ENCODE measurements around the gene KATNBL1.

The KATNBL1 gene

DNA sequence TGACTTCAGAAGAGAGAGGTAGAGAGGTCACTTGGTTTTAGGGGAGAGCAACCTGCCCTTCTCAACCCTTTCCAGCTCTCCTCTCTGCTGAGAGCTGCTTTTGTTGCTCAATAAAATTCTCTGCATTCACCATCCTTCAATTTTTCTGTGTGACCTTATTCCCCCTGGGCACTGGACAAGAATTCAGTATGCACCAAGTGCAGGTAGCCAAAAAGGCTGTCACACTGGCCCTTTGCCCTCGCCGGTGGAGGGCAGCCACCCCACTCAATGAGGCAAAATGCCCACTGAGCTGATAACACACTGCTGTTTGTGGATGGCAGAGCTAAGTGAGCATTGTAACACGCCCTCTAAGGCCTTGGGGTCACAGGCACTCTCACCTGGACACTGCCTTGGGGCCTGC is 95.2 kb downstream of the KATNBL1 start:
- DNase-seq (ENCODE audit: low spot score) = no peak

DNA sequence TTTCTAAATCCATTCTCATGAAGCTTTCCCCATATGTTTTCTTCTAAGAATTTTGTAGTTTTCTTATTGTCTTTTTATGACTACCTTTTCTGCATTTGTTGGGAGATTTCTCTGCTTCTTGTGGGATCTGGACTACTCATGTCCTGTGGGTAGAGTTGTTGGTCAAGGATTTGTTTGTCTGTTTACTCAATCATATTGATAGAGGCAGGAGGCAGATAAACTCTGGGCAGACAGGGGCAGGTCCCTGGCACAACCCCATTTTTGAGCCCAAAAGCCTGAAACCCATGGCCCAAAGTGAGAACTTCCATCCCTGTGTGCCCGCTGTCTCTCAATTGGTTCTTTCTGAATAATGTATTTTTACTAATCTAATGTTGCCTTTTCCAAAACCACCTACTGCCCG is 95.7 kb downstream of the KATNBL1 start:
- DNase-seq (ENCODE audit: low spot score) = no peak

DNA sequence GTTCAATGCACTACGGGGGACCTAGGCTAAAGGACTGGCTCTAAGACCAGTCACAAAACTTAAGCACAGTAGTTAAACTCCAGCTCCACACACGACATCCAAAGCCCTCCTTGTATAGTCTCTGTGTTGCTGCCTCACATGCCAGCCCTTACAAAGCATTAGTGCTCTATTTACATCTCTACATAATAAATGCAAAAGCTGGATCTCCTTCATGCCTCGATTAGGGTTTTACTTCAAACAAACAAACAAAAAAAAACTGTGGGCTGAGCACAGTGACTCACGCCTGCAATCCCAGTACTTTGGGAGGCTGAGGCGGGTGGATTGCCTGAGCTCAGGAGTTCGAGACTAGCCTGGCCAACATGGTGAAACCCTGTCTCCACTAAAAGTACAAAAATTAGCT is 98.4 kb downstream of the KATNBL1 start:
- no peak for DNase-seq (ENCODE audit: low spot score)

DNA sequence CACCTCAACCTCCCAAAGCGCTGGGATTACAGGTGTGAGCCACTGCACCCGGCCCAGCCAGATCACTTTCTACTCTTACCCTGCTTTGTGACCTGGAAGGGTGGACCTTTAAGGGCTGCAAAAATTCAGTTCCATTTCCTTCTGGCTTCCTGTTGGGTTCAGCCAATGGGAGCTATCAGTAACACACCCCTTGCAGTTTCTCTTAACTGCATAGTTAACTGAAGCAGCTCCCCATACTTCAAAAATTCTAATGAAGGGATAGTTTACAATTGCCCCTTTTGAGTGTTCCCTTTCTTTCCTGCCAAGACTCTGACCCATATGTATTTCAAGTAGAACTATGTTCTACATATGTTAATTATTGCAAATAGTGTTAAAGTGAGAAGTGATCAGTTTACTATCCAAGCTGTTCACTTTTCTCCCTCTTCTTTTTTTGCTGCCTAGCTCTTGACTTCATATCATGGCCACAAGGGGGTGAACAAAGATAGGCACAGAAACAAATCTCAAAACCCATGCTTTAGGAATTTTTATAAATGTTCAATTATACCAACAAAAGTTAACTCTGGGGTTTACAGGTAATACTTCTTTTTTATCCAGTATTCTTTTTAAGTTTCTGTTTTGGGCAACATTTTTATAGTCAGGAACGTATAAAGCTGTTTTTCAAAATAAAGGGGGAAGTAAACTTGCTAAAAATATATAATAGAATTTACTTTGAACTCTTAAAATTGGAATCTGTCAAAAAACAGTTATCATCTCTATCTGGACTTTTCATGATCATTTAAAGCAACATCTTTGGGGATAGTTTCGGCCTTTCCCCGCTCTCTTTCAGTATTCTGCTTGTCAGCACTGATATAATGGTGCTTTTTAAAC is 99.9 kb downstream of the KATNBL1 start:
- no peak for DNase-seq (ENCODE audit: low spot score)

DNA sequence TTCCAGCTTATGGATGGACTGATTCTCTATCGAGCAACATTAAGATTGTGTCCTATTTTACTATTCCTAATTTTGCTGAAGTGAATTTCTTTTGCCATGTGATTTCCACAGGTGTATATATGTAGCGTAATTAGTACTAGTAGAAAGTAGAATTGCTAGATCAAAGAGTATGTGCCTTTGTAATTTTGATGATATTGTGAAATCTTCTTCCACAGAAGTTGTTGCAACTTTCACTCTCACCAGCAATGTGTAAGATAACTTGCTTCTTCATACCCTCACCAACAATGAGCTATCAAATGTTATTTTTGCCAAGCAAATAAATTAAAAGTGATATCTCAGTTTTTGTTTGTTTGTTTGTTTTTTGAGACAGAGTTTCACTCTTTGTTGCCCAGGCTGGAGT is 102.6 kb downstream of the KATNBL1 start:
- DNase-seq (ENCODE audit: low spot score) = no peak

DNA sequence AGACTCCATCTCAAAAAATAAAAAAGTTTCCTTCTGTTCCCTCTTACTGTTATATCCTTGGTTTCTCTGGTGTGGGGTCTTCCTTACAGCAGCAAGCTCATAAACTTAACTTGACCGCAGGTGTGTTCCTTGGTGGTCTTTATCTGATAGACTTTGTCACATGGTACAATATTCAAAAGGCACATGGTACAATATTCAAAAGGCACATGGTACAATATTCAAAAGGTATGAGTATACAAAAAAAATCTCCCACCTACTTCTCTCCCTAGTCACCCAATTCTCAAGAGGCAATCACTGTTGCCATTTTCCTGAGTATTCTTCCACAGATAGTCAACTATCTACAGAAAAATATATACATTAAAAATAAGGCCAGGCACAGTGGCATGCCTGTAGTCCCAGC is 103.5 kb downstream of the KATNBL1 start:
- DNase-seq (ENCODE audit: low spot score) = no peak

DNA sequence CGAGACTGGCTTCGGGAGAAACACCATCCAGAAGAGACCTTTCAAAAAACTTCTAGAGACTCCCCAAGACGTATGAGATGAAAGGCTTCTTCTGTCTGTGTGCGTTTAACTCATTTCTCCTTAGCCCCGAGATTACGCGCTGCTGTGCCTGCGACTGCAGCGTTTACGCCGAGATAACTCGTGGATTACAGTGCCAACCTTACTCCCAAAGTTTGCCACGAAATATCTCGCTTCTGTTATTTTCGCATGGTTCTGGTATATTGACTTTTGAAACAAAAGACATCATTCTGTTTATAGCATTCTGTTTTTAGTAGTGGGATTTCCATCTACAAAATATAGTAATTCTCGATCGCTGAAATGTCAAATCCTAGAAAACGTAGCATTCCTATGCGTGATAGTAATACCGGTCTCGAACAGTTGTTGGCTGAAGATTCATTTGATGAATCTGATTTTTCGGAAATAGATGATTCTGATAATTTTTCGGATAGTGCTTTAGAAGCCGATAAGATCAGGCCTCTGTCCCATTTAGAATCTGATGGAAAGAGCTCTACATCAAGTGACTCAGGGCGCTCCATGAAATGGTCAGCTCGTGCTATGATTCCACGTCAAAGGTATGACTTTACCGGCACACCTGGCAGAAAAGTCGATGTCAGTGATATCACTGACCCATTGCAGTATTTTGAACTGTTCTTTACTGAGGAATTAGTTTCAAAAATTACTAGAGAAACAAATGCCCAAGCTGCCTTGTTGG is 107.5 kb downstream of the KATNBL1 start:
- DNase-seq (ENCODE audit: low spot score) = no peak

DNA sequence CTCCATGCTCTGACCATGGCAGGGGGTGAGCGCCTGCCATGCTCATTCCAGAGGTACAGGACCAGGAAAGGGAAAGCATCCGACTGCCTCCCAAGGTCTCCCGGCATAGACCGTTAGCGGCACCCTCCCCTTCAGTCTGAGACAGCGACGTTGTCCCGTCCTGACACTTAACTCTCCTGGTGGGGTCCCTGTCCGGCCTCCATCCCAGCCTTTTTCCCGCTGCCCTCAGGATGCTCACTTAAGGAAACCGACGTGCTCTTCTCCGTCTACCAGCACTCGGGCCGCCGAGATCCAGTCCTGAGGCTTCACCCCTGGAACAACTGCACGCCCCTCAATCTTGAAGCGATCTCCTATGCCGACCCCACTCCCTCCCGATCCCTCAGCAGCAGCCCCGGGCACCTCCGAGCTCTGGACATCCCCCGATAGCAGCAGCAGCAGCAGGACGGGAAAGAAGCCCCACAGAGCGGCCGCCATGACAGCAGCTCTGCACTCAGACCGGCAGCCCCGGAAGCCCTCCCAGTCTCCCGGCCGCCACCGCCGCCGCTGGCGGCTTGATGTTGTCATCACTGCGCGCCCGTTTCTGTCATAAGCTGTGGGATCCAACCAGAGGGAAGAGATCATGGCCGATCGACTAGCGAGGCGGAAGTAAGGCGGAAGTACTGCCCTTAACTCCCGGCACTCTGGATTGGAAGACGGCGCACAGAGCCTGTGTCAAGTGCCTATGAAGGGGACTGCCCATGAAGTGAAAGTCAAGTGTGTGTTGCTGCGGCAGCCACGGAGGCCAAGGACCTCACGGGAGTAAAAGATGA is 108.3 kb downstream of the KATNBL1 start, which contains the start of the genes EMC7 and PGBD4:
Gene EMC7 (minus strand): TSS at position 497 of the 809 bp plus-strand sequence. CDS start 23 bp downstream, at position 474.
Gene PGBD4 (plus strand): TSS at position 718 of the 809 bp plus-strand sequence. CDS start 449 bp downstream, outside the sequence.
- peak; percentile 56 for DNase-seq (ENCODE audit: low spot score)

DNA sequence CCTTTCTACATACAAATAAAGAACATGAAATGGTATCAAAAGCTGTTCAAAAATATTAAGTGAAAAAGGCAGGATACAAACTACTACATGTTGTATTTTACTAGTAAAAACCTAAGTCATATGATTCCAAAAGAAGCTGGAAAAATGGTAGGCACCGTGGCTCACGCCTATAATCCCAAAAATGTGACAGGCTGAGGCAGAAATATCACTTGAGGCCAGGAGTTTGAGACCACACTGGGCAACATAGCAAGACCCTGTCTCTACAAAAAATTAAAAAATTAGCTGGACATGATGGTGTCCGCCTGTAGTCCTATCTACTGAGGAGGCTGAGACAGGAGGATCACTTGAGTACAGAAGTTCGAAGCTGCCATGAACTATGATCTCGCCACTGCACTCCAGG is 110.0 kb downstream of the KATNBL1 start:
- DNase-seq (ENCODE audit: low spot score) = no peak
